K562 (cell line): ENCODE results near the gene BCL2L15. TPM values are rescaled to one million over a fixed set of nuclear protein-coding genes. Genes with fewer than 3 reads are reported as not detected.

Experiments used
- BCL6 ChIP-seq: fragments of 250-450 bp; sonication (Bioruptor Pico); IDR thresholded peaks from 2 replicates; pipeline ENCODE4 v1.4.0; 2020
- BMI1 ChIP-seq: fragments of 150-350 bp; IDR thresholded peaks from 2 replicates; pipeline ENCODE4 v1.6.1; 2014; ENCODE audit warnings: low read length
- CCAR2 ChIP-seq: fragments of 200-400 bp; formaldehyde crosslinking; IDR thresholded peaks from 2 replicates; pipeline ENCODE4 v1.6.1; 2017; ENCODE audit warnings: mild to moderate bottlenecking, low read depth, low read length
- ELF4 ChIP-seq: fragments of 450-650 bp; formaldehyde crosslinking; IDR thresholded peaks from 2 replicates; pipeline ENCODE4 v1.4.0; 2022; ENCODE audit warnings: missing genetic modification characterization
- MEF2A ChIP-seq: IDR thresholded peaks from 2 replicates; pipeline ENCODE4 v1.6.1; 2011; ENCODE audit warnings: low read depth, mild to moderate bottlenecking, low read length, moderate library complexity; ENCODE audit not compliant: control insufficient read depth
- MEIS2 ChIP-seq: fragments of 450-650 bp; IDR thresholded peaks from 2 replicates; pipeline ENCODE4 v1.6.1; 2014; ENCODE audit warnings: mild to moderate bottlenecking; ENCODE audit not compliant: partially characterized antibody
- NR2C1 ChIP-seq, 2 experiments: fragments of 450-650 bp; IDR thresholded peaks; 2 replicates each; pipeline ENCODE4 v1.6.1; 2017; ENCODE audit warnings: mild to moderate bottlenecking in 2 of 2, antibody characterized with exemption in 1 of 2, inconsistent platforms in 1 of 2, missing compliant biosample characterization in 1 of 2, missing genetic modification characterization in 1 of 2
- PRPF4 ChIP-seq: fragments of 200-400 bp; formaldehyde crosslinking; IDR thresholded peaks from one replicate; pipeline ENCODE4 v1.6.1; 2017; ENCODE audit warnings: low read length, low read depth, mild to moderate bottlenecking; ENCODE audit not compliant: insufficient read depth, poor library complexity, severe bottlenecking
- RBM25 ChIP-seq: fragments of 200-400 bp; formaldehyde crosslinking; IDR thresholded peaks from 2 replicates; pipeline ENCODE4 v1.6.1; 2018; ENCODE audit warnings: low read length, low read depth, moderate library complexity; ENCODE audit not compliant: severe bottlenecking
- SNRNP70 ChIP-seq: fragments of 200-400 bp; formaldehyde crosslinking; optimal IDR thresholded peaks from 2 replicates; pipeline ENCODE3; 2017; ENCODE audit warnings: low read depth, low read length
- SRSF9 ChIP-seq: fragments of 200-400 bp; formaldehyde crosslinking; IDR thresholded peaks from 2 replicates; pipeline ENCODE4 v1.6.1; 2017; ENCODE audit warnings: low read depth, low read length, borderline replicate concordance
- TEAD4 ChIP-seq, 2 experiments: sonication (generic) in 1 of 2; formaldehyde crosslinking in 1 of 2; IDR thresholded peaks; 2 replicates each; pipeline versions ENCODE4 v1.6.1 to v1.8.0; 2012 to 2022; ENCODE audit warnings: borderline replicate concordance in 1 of 2, inconsistent platforms in 1 of 2, low read length in 1 of 2, mild to moderate bottlenecking in 1 of 2, missing genetic modification reagents in 1 of 2
- ZBTB9 ChIP-seq: fragments of 450-650 bp; formaldehyde crosslinking; IDR thresholded peaks from 2 replicates; pipeline ENCODE4 v1.4.0; 2020; ENCODE audit warnings: mild to moderate bottlenecking, moderate library complexity
- ZNF583 ChIP-seq: fragments of 250-450 bp; sonication (Bioruptor Pico); IDR thresholded peaks from 2 replicates; pipeline ENCODE4 v1.4.0; 2020
- ZNF586 ChIP-seq: fragments of 450-650 bp; formaldehyde crosslinking; conservative IDR thresholded peaks from 2 replicates; pipeline ENCODE4 v1.4.0; 2020; ENCODE audit warnings: mild to moderate bottlenecking, moderate library complexity
- ZNF695 ChIP-seq: fragments of 450-650 bp; formaldehyde crosslinking; IDR thresholded peaks from 2 replicates; pipeline ENCODE4 v1.4.0; 2020; ENCODE audit warnings: mild to moderate bottlenecking, moderate library complexity
- polyA plus RNA-seq, 8 experiments: library from polyadenylated mRNA; depleted of rRNA in 4 of 8; stranded (reverse) in 5 of 8; unstranded in 3 of 8; fragments of >200 nt; fragmentation: Nextera tagmentation in 2 of 8; fragmentation: Illumina TruSeq in 1 of 8; extraction: Ambion mirVana in 2 of 8; extraction: Trizol in 1 of 8; gene quantifications; 2 replicates each; pipeline versions ENCODE4 v1.2.1 to v1.2.3, GENCODE V29; 2011 to 2014; ENCODE audit warnings: inconsistent platforms in 1 of 8, missing spikeins in 1 of 8
- total RNA-seq, 7 experiments: library from RNA; depleted of rRNA in 6 of 7; stranded (reverse); fragments of >200 nt in 6 of 7; fragmentation: Illumina TruSeq in 2 of 7; extraction: Trizol in 2 of 7; gene quantifications; 2 replicates each; pipeline versions ENCODE4 v1.2.1 to v1.2.3, GENCODE V29; 2011 to 2021; ENCODE audit warnings: low replicate concordance in 1 of 7
- TF ChIP-seq, protein P1 (sequence below): sonication (generic); formaldehyde crosslinking; IDR thresholded peaks from 2 replicates; pipeline ENCODE4 v1.8.0; 2023; ENCODE audit warnings: missing genetic modification reagents, mild to moderate bottlenecking, borderline replicate concordance
- TF ChIP-seq, protein P2 (sequence below): fragments of 250-450 bp; sonication (Bioruptor Pico); IDR thresholded peaks from 2 replicates; pipeline ENCODE4 v1.8.0; 2021; ENCODE audit warnings: moderate library complexity, mild to moderate bottlenecking, inconsistent platforms

The BCL2L15 gene
- total and polyA plus RNA-seq, 9 of the 15 experiments (the other 6 are each of a cell fraction or from before 2014, with no cell fraction given), result 0.06 to 0.42 (median 0.28) TPM; not detected in 1

DNA sequence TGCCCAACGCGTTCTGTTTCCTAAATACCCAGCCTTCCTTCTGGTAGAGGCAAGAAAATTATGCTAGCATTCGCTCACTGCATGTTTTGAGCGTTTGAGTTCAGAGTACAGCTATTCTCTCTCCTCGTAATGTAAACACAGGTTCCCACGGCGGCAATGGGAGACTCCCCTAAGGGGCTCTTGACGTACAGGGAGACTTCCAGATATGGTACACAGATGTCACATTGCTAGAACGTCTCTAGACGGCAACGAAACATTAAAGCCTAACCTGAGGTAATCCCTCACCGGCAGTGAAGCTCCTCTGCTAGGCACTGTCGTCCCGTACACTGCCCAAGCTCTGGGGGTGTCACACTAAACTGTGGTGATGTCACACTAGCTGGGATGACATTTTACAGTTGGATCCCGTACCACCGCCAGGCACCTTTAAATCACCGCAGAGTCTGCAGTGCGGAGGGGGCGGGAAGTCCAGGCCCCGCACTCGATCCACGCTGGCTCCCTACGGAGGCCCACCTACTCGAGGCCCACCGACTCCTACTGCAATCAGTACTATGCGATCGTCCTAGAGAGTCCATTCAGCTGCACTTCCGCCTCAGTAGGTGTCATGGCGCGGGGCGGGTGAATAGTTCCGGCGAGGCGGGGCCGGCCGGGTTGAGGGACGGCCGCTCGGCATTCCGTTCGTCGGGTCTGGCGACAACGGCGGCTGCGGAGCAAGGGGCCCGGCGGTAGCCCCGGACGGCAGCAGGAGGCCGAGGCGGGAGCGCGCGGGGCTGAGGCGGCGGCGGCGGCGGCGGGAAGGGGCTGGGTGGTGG lies 41.8 kb upstream of the BCL2L15 start, which contains the start of gene HIPK1 (continued):
- TF ChIP-seq, protein P1, sequence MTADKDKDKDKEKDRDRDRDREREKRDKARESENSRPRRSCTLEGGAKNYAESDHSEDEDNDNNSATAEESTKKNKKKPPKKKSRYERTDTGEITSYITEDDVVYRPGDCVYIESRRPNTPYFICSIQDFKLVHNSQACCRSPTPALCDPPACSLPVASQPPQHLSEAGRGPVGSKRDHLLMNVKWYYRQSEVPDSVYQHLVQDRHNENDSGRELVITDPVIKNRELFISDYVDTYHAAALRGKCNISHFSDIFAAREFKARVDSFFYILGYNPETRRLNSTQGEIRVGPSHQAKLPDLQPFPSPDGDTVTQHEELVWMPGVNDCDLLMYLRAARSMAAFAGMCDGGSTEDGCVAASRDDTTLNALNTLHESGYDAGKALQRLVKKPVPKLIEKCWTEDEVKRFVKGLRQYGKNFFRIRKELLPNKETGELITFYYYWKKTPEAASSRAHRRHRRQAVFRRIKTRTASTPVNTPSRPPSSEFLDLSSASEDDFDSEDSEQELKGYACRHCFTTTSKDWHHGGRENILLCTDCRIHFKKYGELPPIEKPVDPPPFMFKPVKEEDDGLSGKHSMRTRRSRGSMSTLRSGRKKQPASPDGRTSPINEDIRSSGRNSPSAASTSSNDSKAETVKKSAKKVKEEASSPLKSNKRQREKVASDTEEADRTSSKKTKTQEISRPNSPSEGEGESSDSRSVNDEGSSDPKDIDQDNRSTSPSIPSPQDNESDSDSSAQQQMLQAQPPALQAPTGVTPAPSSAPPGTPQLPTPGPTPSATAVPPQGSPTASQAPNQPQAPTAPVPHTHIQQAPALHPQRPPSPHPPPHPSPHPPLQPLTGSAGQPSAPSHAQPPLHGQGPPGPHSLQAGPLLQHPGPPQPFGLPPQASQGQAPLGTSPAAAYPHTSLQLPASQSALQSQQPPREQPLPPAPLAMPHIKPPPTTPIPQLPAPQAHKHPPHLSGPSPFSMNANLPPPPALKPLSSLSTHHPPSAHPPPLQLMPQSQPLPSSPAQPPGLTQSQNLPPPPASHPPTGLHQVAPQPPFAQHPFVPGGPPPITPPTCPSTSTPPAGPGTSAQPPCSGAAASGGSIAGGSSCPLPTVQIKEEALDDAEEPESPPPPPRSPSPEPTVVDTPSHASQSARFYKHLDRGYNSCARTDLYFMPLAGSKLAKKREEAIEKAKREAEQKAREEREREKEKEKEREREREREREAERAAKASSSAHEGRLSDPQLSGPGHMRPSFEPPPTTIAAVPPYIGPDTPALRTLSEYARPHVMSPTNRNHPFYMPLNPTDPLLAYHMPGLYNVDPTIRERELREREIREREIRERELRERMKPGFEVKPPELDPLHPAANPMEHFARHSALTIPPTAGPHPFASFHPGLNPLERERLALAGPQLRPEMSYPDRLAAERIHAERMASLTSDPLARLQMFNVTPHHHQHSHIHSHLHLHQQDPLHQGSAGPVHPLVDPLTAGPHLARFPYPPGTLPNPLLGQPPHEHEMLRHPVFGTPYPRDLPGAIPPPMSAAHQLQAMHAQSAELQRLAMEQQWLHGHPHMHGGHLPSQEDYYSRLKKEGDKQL (CRISPR knock-in tag), result no peak
- TF ChIP-seq, protein P2, sequence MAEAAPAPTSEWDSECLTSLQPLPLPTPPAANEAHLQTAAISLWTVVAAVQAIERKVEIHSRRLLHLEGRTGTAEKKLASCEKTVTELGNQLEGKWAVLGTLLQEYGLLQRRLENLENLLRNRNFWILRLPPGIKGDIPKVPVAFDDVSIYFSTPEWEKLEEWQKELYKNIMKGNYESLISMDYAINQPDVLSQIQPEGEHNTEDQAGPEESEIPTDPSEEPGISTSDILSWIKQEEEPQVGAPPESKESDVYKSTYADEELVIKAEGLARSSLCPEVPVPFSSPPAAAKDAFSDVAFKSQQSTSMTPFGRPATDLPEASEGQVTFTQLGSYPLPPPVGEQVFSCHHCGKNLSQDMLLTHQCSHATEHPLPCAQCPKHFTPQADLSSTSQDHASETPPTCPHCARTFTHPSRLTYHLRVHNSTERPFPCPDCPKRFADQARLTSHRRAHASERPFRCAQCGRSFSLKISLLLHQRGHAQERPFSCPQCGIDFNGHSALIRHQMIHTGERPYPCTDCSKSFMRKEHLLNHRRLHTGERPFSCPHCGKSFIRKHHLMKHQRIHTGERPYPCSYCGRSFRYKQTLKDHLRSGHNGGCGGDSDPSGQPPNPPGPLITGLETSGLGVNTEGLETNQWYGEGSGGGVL (CRISPR knock-in tag), result no peak
- TF ChIP-seq RBM25 (no peak), ELF4 (CRISPR knock-in tag) (peak; percentile 98), SRSF9 (no peak), BMI1 (0 out of 2 replicates have a peak, but pooled peaks have one; percentile 35), ZNF586 (CRISPR knock-in tag) (no peak), ZNF583 (no peak), CCAR2 (no peak), NR2C1 (IDR thresholded peaks at IDR 0.05) (peak; percentile 87), NR2C1 (tag; IDR thresholded peaks at IDR 0.05) (peak; percentile 93), ZBTB9 (peak; percentile 75), SNRNP70 (no peak), TEAD4 (IDR thresholded peaks at IDR 0.05; ENCODE audit: low read length) (0 out of 2 replicates have a peak, but pooled peaks have one; percentile 7), TEAD4 (CRISPR knock-in tag; IDR thresholded peaks at IDR 0.05; ENCODE audit: borderline replicate concordance) (peak; percentile 70; the same call in 1 of the 2 replicates), MEF2A (no peak), ZNF695 (CRISPR knock-in tag) (no peak), BCL6 (CRISPR knock-in tag) (no peak), PRPF4 (no peak), MEIS2 (peak; percentile 55)
